Stimulated activated CD8-positive, alpha-beta memory T cell treated with anti-CD3 and anti-CD28 coated beads, Interleukin-4, amount 100 ng/mL, for 4 hours (primary cell): ENCODE data around the gene NRXN2.

Experiments used
- DNase-seq, 2 donors: peaks; one replicate each; pipeline ENCODE4 v3.0.0-alpha.2; 2020; ENCODE audit warnings: low read depth in 2 of 2, low spot score in 1 of 2

Gene NRXN2

GRCh38 chr11:64722141-64723065, 594 bp downstream of the NRXN2 start:
- DNase-seq, result no peak

- DNase-seq, result no peak
Measured at GRCh38 chr11:64721359-64721699, 1.7 kb downstream of the NRXN2 start.

GRCh38 chr11:64720640-64721358, 2.2 kb downstream of the NRXN2 start:
- DNase-seq, result no peak

- DNase-seq, result no peak
Measured at GRCh38 chr11:64720167-64720566, 2.8 kb downstream of the NRXN2 start.

GRCh38 chr11:64719406-64719805, 3.6 kb downstream of the NRXN2 start:
- no peak for DNase-seq

- DNase-seq, result no peak
Measured at GRCh38 chr11:64718780-64719124, 4.2 kb downstream of the NRXN2 start.

- DNase-seq, result no peak
Measured at GRCh38 chr11:64718084-64718779, 4.8 kb downstream of the NRXN2 start.

- DNase-seq, result no peak
Measured at GRCh38 chr11:64717268-64717578, 5.8 kb downstream of the NRXN2 start.

GRCh38 chr11:64716473-64717267, 6.3 kb downstream of the NRXN2 start:
- no peak for DNase-seq

- DNase-seq, result no peak
Measured at GRCh38 chr11:64715756-64716472, 7.1 kb downstream of the NRXN2 start.

GRCh38 chr11:64715110-64715509, 7.9 kb downstream of the NRXN2 start:
- no peak for DNase-seq

GRCh38 chr11:64714666-64715065, 8.3 kb downstream of the NRXN2 start:
- no peak for DNase-seq

GRCh38 chr11:64713781-64714363, 9.1 kb downstream of the NRXN2 start:
- no peak for DNase-seq

GRCh38 chr11:64713016-64713707, 9.8 kb downstream of the NRXN2 start:
- no peak for DNase-seq

GRCh38 chr11:64712430-64713015, 10.5 kb downstream of the NRXN2 start:
- no peak for DNase-seq

GRCh38 chr11:64711956-64712362, 11.0 kb downstream of the NRXN2 start:
- DNase-seq, result no peak

GRCh38 chr11:64711138-64711955, 11.7 kb downstream of the NRXN2 start:
- no peak for DNase-seq

- DNase-seq, result no peak
Measured at GRCh38 chr11:64710418-64711137, 12.4 kb downstream of the NRXN2 start.
